OCI-LY1 (cell line): Measurements from ENCODE around the gene CRPPA.

Source experiments
- H2AFZ ChIP-seq: fragments of 200-600 bp; sonication (generic), shearing (Covaris generic); 2 replicates; pipeline ENCODE4 v1.6.0; 2014; ENCODE audit warnings: antibody characterized with exemption, mild to moderate bottlenecking, low read length
- H3F3A ChIP-seq: fragments of 200-600 bp; sonication (generic), shearing (Covaris generic); 2 replicates; pipeline ENCODE4 v1.6.0; 2014; ENCODE audit warnings: mild to moderate bottlenecking, antibody characterized with exemption, low read length, moderate library complexity; ENCODE audit not compliant: insufficient read depth
- H3K27ac ChIP-seq: fragments of 200-600 bp; sonication (generic); 2 replicates; pipeline ENCODE4 v1.5.1; 2014; ENCODE audit warnings: low read length, mixed run types, mild to moderate bottlenecking, low read depth; ENCODE audit not compliant: poor library complexity, severe bottlenecking
- H3K27me3 ChIP-seq: fragments of 200-600 bp; sonication (generic); 2 replicates; pipeline ENCODE4 v1.6.0; 2014; ENCODE audit warnings: antibody characterized with exemption, mild to moderate bottlenecking, low read length, moderate library complexity; ENCODE audit not compliant: insufficient read depth
- H3K36me3 ChIP-seq: fragments of 200-600 bp; sonication (generic); 2 replicates; pipeline ENCODE4 v1.6.1; 2014; ENCODE audit warnings: mild to moderate bottlenecking, antibody characterized with exemption, low read length, moderate library complexity, mixed read lengths; ENCODE audit not compliant: insufficient read depth
- H3K4me1 ChIP-seq: fragments of 200-600 bp; sonication (generic); 2 replicates; pipeline ENCODE4 v1.5.1; 2014; ENCODE audit warnings: mild to moderate bottlenecking, low read length, moderate library complexity; ENCODE audit not compliant: insufficient read depth, severe bottlenecking
- H3K4me2 ChIP-seq: fragments of 200-600 bp; sonication (generic), shearing (Covaris generic); 2 replicates; pipeline ENCODE4 v1.6.1; 2014; ENCODE audit warnings: low read length
- H3K4me3 ChIP-seq: fragments of 200-600 bp; sonication (generic); 2 replicates; pipeline ENCODE4 v1.5.1; 2014; ENCODE audit warnings: low read length, low read depth, mild to moderate bottlenecking, mixed read lengths; ENCODE audit not compliant: poor library complexity, severe bottlenecking
- H3K79me2 ChIP-seq: fragments of 200-600 bp; shearing (Covaris generic); 2 replicates; pipeline ENCODE4 v1.6.1; 2016; ENCODE audit warnings: mixed run types, low read length, mixed read lengths; ENCODE audit not compliant: insufficient read depth
- H3K9ac ChIP-seq: fragments of 200-600 bp; sonication (generic), shearing (Covaris generic); 2 replicates; pipeline ENCODE4 v1.6.1; 2014; ENCODE audit warnings: mild to moderate bottlenecking, low read length, mixed read lengths
- H3K9me2 ChIP-seq: fragments of 200-600 bp; sonication (generic), shearing (Covaris generic); 2 replicates; pipeline ENCODE4 v1.6.1; 2014; ENCODE audit warnings: low read depth, mild to moderate bottlenecking, low read length, mixed read lengths
- H3K9me3 ChIP-seq: fragments of 200-600 bp; shearing (Covaris generic); 2 replicates; pipeline ENCODE4 v1.6.1; 2014; ENCODE audit warnings: low read length, mixed read lengths
- H4K20me1 ChIP-seq: fragments of 200-600 bp; sonication (generic), shearing (Covaris generic); 2 replicates; pipeline ENCODE4 v1.6.0; 2016; ENCODE audit warnings: mild to moderate bottlenecking, low read length; ENCODE audit not compliant: insufficient read depth
- EZH2 ChIP-seq: fragments of 200-600 bp; sonication (generic), shearing (Covaris generic); IDR thresholded peaks from 2 replicates; pipeline ENCODE4 v1.8.0; 2017; ENCODE audit warnings: borderline replicate concordance, mixed run types, mild to moderate bottlenecking, antibody characterized with exemption, low read length, moderate library complexity, mixed read lengths
- TF ChIP-seq, protein P1 (sequence below): fragments of 200-600 bp; sonication (generic), shearing (Covaris generic); IDR thresholded peaks from 2 replicates; pipeline ENCODE4 v1.5.1; 2017; ENCODE audit warnings: mild to moderate bottlenecking, antibody characterized with exemption, low read length, moderate library complexity, mixed read lengths

Gene CRPPA

DNA sequence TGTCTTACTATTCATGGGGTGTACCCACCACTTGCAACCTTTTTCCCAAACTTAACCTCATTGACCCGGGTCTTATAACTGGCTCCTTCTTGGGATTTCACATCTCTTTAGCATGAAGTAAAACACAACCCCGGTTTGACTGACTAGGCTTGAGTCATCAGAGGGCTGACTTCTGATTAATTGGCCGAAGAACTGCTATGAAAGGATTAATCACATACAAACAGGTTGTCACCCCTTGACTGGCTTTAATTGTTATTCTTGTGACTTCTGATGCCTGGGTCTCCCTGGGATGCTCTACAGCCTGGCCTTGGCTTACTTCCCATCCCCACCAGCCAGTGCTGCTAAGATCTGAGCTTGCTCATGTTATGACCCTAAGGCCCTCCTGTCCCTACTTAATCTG, 8.8 kb upstream of the CRPPA start:
- Histone ChIP-seq H3K9me2 (no peaks in the 10 kb centered on the region), H3K4me3 (no peak overlapping the region)
- TF ChIP-seq EZH2 = no peak
- TF ChIP-seq, protein P1, sequence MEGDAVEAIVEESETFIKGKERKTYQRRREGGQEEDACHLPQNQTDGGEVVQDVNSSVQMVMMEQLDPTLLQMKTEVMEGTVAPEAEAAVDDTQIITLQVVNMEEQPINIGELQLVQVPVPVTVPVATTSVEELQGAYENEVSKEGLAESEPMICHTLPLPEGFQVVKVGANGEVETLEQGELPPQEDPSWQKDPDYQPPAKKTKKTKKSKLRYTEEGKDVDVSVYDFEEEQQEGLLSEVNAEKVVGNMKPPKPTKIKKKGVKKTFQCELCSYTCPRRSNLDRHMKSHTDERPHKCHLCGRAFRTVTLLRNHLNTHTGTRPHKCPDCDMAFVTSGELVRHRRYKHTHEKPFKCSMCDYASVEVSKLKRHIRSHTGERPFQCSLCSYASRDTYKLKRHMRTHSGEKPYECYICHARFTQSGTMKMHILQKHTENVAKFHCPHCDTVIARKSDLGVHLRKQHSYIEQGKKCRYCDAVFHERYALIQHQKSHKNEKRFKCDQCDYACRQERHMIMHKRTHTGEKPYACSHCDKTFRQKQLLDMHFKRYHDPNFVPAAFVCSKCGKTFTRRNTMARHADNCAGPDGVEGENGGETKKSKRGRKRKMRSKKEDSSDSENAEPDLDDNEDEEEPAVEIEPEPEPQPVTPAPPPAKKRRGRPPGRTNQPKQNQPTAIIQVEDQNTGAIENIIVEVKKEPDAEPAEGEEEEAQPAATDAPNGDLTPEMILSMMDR = no peak

DNA sequence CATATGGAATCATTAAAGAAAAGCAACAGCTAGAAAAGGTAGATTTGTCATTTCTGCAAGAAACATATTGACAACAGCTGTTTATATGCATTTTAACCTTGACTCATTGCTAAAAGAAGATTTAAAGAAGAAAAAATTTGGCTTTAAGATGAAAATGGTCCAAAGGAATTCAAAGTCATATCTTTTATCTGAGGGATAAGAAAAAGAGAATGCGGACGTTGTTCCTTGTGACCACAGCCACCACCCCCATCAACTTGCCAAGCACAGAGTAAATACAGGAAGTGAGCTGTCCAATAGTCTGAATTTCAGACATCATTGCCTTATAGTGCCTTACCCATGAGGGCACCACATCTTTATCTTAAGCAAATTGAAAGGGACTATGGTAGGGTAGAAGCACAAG, 7.3 kb upstream of the CRPPA start:
- Histone ChIP-seq H3K27me3 (no peaks in the 10 kb centered on the region), H3K9me2 (no peaks in the 10 kb centered on the region), H3K9me3 (no peaks in the 10 kb centered on the region), H4K20me1 (no peaks in the 10 kb centered on the region), H3K36me3 (no peaks in the 10 kb centered on the region), H2AFZ (no peak overlapping the region), H3K79me2 (no peaks in the 10 kb centered on the region), H3F3A (no peaks in the 10 kb centered on the region), H3K4me1 (no peaks in the 10 kb centered on the region), H3K4me3 (no peak overlapping the region), H3K4me2 (no peak overlapping the region), H3K9ac (no peak overlapping the region), H3K27ac (no peak overlapping the region)
- TF ChIP-seq, protein P1 = no peak
- TF ChIP-seq EZH2 = no peak

More for the DNA sequence above, 8.8 kb upstream of the CRPPA start:
- Histone ChIP-seq H2AFZ (no peak overlapping the region), H4K20me1 (no peaks in the 10 kb centered on the region), H3K27me3 (no peaks in the 10 kb centered on the region), H3F3A (no peaks in the 10 kb centered on the region), H3K27ac (no peak overlapping the region), H3K4me1 (no peaks in the 10 kb centered on the region), H3K9ac (no peak overlapping the region), H3K4me2 (no peak overlapping the region), H3K9me3 (no peaks in the 10 kb centered on the region), H3K36me3 (no peaks in the 10 kb centered on the region), H3K79me2 (no peaks in the 10 kb centered on the region)

DNA sequence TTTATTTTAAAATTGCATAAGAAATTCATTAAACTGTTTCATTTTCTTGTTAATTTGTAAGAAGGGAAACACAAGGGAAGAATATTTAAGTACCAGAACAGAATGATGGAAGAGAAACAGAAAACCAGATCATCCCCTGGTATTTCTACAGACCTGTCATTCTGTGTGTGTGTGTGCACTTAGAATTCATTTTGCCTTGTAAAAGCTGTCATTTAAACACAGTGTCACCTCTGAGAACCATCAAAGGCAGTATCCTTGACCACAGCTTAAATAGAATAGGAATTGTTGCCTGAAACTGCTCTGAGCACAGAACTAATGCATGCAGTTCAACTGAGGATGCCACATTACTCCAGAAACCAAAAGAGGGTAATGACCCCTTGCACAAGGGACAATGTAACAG, 6.8 kb upstream of the CRPPA start:
- no peaks in the 10 kb centered on the region for H3K9me3 ChIP-seq
- no peak overlapping the region for H3K27ac ChIP-seq
- H3K4me3 ChIP-seq = no peak overlapping the region
- no peaks in the 10 kb centered on the region for H4K20me1 ChIP-seq
- no peaks in the 10 kb centered on the region for H3K27me3 ChIP-seq
- H3K79me2 ChIP-seq = no peaks in the 10 kb centered on the region
- TF ChIP-seq, protein P1 = no peak
- no peak for TF ChIP-seq EZH2
- H3K4me2 ChIP-seq = no peak overlapping the region
- no peak overlapping the region for H2AFZ ChIP-seq
- no peaks in the 10 kb centered on the region for H3F3A ChIP-seq
- no peaks in the 10 kb centered on the region for H3K4me1 ChIP-seq
- no peak overlapping the region for H3K9ac ChIP-seq
- no peaks in the 10 kb centered on the region for H3K36me3 ChIP-seq
- no peaks in the 10 kb centered on the region for H3K9me2 ChIP-seq
